Erythroblast (primary cell): ENCODE data around the gene C2CD4B.

Experiments
- GATA1 ChIP-seq: IDR thresholded peaks from 2 replicates; pipeline ENCODE4 v1.6.1; 2011; ENCODE audit warnings: low read depth, mild to moderate bottlenecking, control low read depth, low read length, moderate library complexity
- POLR2A ChIP-seq: IDR thresholded peaks from 2 replicates; pipeline ENCODE4 v1.6.1; 2011; ENCODE audit warnings: mild to moderate bottlenecking, low read length

- TF ChIP-seq POLR2A (no peak), GATA1 (no peak)
Observed at GRCh38 chr15:62150445-62150844, 14.6 kb downstream of the C2CD4B start.
